Astrocyte (in vitro differentiated cells and primary cell): ENCODE data around the gene HSPA14. TPM values are rescaled to one million over a fixed set of nuclear protein-coding genes. Genes with fewer than 3 reads are reported as not detected.
"Not testable (repeated sequence)": the region's sequence is repeated elsewhere in the genome, so short reads cannot be mapped to it uniquely, and the experiment has no call there.

ENCODE experiments used
- DNase-seq: peaks from one replicate; pipeline ENCODE4 v3.0.0-alpha.2; 2010; ENCODE audit warnings: low read depth
- FAIRE-seq: peaks from 2 replicates; lab custom pipeline; 2011; peaks lifted over from hg19 to GRCh38; lab: Jason Lieb, UNC
- H2AFZ ChIP-seq: 2 replicates; pipeline ENCODE4 v1.6.0; 2012; ENCODE audit warnings: low read depth, low read length, inconsistent platforms
- H3K27ac ChIP-seq: 2 replicates; pipeline ENCODE4 v1.5.1; 2011; ENCODE audit warnings: low read depth, low read length, inconsistent platforms
- H3K27me3 ChIP-seq: 2 replicates; pipeline ENCODE4 v1.6.0; 2011; ENCODE audit warnings: low read length, inconsistent platforms; ENCODE audit not compliant: insufficient read depth
- H3K36me3 ChIP-seq: 2 replicates; pipeline ENCODE4 v1.5.1; 2011; ENCODE audit warnings: low read length, inconsistent platforms; ENCODE audit not compliant: insufficient read depth
- H3K4me1 ChIP-seq: 2 replicates; pipeline ENCODE4 v1.5.1; 2011; ENCODE audit warnings: low read length, inconsistent platforms; ENCODE audit not compliant: insufficient read depth
- H3K4me2 ChIP-seq: 2 replicates; pipeline ENCODE4 v1.6.0; 2012; ENCODE audit warnings: low read length, inconsistent platforms
- H3K4me3 ChIP-seq: 2 replicates; pipeline ENCODE4 v1.5.1; 2011; ENCODE audit warnings: low read depth, mild to moderate bottlenecking, low read length, inconsistent platforms; ENCODE audit not compliant: insufficient read depth
- H3K79me2 ChIP-seq: 2 replicates; pipeline ENCODE4 v1.6.0; 2012; ENCODE audit warnings: mild to moderate bottlenecking, low read length, inconsistent platforms; ENCODE audit not compliant: insufficient read depth
- H3K9ac ChIP-seq: 2 replicates; pipeline ENCODE4 v1.6.0; 2012; ENCODE audit warnings: mild to moderate bottlenecking, low read length, inconsistent platforms
- H3K9me3 ChIP-seq: 2 replicates; pipeline ENCODE4 v1.5.1; 2012; ENCODE audit warnings: low read depth, mild to moderate bottlenecking, low read length, inconsistent platforms; ENCODE audit not compliant: insufficient read depth
- H4K20me1 ChIP-seq: 2 replicates; pipeline ENCODE4 v1.6.0; 2012; ENCODE audit warnings: low read length, inconsistent platforms; ENCODE audit not compliant: insufficient read depth
- H3K27ac Mint-ChIP-seq: one replicate; pipeline ENCODE4 v1.8.0; 2021; ENCODE audit warnings: mild to moderate bottlenecking, mixed read lengths; ENCODE audit not compliant: unreplicated experiment
- H3K27me3 Mint-ChIP-seq: one replicate; pipeline ENCODE4 v1.8.0; 2021; ENCODE audit warnings: low read depth, mixed read lengths; ENCODE audit not compliant: unreplicated experiment
- H3K36me3 Mint-ChIP-seq: one replicate; pipeline ENCODE4 v1.8.0; 2021; ENCODE audit warnings: low read depth, mixed read lengths; ENCODE audit not compliant: unreplicated experiment
- H3K4me1 Mint-ChIP-seq: one replicate; pipeline ENCODE4 v1.8.0; 2021; ENCODE audit warnings: low read depth, mixed read lengths; ENCODE audit not compliant: unreplicated experiment
- H3K4me3 Mint-ChIP-seq: one replicate; pipeline ENCODE4 v1.8.0; 2021; ENCODE audit warnings: mild to moderate bottlenecking, moderate library complexity, mixed read lengths; ENCODE audit not compliant: unreplicated experiment
- H3K9me3 Mint-ChIP-seq: one replicate; pipeline ENCODE4 v1.8.0; 2021; ENCODE audit warnings: mild to moderate bottlenecking, mixed read lengths; ENCODE audit not compliant: unreplicated experiment
- EZH2 ChIP-seq: IDR thresholded peaks from 2 replicates; pipeline ENCODE4 v1.6.1; 2012; ENCODE audit warnings: mild to moderate bottlenecking, low read length, inconsistent platforms; ENCODE audit not compliant: insufficient read depth
- total RNA-seq: library from RNA; stranded (reverse); gene quantifications from 2 replicates; pipeline ENCODE4 v1.2.1, GENCODE V29; 2021
- TF ChIP-seq, protein P1 (sequence below): IDR thresholded peaks from 2 replicates; pipeline ENCODE4 v1.5.1; 2011; ENCODE audit warnings: low read depth, mild to moderate bottlenecking, inconsistent platforms, low read length, moderate library complexity; ENCODE audit not compliant: insufficient read depth

The HSPA14 gene
- total RNA-seq, 1 donor from 2014 or later = 12.8 TPM

DNA sequence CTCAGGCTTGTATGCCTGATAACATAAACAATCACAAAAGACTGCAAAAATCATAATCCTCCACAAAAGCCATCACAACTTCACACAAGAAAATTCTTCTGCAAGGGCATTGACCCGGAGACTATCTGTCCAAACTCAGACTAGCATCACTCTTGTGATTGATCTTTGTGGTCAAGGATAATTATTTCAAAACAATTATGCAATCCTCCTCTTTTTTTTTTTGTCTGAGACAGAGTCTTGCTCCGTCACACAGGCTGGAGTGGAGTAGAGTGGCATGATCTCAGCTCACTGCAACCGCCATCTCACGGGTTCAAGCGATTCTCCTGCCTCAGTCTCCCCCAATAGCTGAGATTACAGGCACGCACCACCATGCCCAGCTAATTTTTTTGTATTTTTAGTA is 22.4 kb upstream of the HSPA14 start:
- H3K4me1 Mint-ChIP-seq = peaks cover 4% of the 10 kb centered on the region
- DNase-seq (peak; percentile 49), FAIRE-seq (no peak)
- no peak overlapping the region for H3K9ac ChIP-seq
- H3K36me3 ChIP-seq = no peaks in the 10 kb centered on the region
- no peaks in the 10 kb centered on the region for H3K9me3 Mint-ChIP-seq
- H2AFZ ChIP-seq = no peak overlapping the region
- H3K4me3 Mint-ChIP-seq = no peak overlapping the region
- no peak for TF ChIP-seq EZH2
- TF ChIP-seq, protein P1, sequence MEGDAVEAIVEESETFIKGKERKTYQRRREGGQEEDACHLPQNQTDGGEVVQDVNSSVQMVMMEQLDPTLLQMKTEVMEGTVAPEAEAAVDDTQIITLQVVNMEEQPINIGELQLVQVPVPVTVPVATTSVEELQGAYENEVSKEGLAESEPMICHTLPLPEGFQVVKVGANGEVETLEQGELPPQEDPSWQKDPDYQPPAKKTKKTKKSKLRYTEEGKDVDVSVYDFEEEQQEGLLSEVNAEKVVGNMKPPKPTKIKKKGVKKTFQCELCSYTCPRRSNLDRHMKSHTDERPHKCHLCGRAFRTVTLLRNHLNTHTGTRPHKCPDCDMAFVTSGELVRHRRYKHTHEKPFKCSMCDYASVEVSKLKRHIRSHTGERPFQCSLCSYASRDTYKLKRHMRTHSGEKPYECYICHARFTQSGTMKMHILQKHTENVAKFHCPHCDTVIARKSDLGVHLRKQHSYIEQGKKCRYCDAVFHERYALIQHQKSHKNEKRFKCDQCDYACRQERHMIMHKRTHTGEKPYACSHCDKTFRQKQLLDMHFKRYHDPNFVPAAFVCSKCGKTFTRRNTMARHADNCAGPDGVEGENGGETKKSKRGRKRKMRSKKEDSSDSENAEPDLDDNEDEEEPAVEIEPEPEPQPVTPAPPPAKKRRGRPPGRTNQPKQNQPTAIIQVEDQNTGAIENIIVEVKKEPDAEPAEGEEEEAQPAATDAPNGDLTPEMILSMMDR = no peak
- H3K27ac Mint-ChIP-seq = no peak overlapping the region
- H3K79me2 ChIP-seq = no peaks in the 10 kb centered on the region
- H4K20me1 ChIP-seq = no peaks in the 10 kb centered on the region
- H3K36me3 Mint-ChIP-seq = no peaks in the 10 kb centered on the region
- no peak overlapping the region for H3K27ac ChIP-seq
- no peaks in the 10 kb centered on the region for H3K27me3 ChIP-seq
- peaks cover 5% of the 10 kb centered on the region for H3K4me1 ChIP-seq
- no peak overlapping the region for H3K4me2 ChIP-seq
- H3K9me3 ChIP-seq = no peaks in the 10 kb centered on the region
- peaks cover 2% of the 10 kb centered on the region for H3K27me3 Mint-ChIP-seq
- no peak overlapping the region for H3K4me3 ChIP-seq

DNA sequence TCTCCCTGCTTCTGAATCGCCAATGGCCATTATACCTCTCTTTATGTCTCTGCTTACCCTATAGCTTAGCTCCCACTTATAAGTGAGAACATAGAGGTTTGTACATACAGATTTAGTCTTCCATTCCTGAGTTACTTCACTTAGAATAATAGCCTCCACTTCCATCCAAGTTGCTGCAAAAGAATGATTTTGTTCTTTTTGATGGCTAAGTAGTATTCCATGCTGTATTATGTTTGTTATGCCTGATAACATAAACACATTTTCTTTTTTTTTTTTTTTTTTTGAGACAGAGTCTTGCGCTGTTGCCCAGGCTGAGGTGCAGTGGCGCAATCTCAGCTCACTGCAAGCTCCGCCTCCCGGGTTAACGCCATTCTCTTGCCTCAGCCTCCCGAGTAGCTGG is 21.4 kb upstream of the HSPA14 start:
- not testable (repeated sequence) for H3K4me2 ChIP-seq, H3K36me3 ChIP-seq, H3K4me1 ChIP-seq, DNase-seq, H3K27me3 Mint-ChIP-seq, H3K9ac ChIP-seq, H3K79me2 ChIP-seq, H3K4me1 Mint-ChIP-seq, FAIRE-seq, H3K4me3 Mint-ChIP-seq, H3K9me3 Mint-ChIP-seq, H3K36me3 Mint-ChIP-seq, H3K27me3 ChIP-seq, H3K27ac ChIP-seq, H3K4me3 ChIP-seq, H3K9me3 ChIP-seq, H3K27ac Mint-ChIP-seq, H2AFZ ChIP-seq, H4K20me1 ChIP-seq

DNA sequence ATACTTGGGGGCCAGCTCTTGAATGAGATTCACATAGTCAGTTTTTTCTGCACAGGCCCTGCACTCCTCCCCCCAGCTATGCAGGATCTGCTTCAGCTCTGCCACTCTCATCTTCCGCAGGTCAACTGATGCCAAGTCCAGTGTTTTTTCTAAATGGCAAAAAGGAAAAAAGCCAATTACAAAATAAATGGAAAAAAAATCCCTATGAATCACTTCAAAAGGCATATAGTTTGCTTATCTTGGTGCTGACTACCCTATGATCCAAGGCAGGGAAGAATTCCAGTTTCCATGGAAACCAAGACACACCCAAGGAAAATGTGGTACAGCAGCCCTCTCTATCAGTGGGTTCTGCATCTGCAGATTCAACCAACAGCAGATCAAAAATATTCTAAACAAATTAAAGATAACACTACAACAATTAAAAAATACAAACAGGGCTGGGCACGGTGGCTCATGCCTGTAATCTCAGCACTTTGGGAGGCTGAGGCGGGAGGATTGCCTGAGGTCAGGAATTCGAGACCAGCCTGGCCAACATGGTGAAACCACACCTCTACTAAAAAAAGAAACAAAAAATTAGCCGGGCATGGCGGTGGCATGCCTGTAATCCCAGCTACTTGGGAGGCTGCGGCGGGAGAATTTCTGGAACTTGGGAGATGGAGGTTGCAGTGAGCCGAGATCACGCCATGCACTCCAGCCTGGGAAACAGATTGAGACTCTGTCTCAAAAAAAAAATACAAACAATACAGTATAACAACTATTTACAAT is 17.9 kb upstream of the HSPA14 start:
- peak overlapping the region; percentile 43 for H3K4me2 ChIP-seq
- H3K4me1 ChIP-seq = peaks cover 5% of the 10 kb centered on the region
- TF ChIP-seq, protein P1 = no peak
- no peak for TF ChIP-seq EZH2
- Mint-ChIP-seq H3K27ac (no peak overlapping the region), H3K36me3 (no peaks in the 10 kb centered on the region), H3K4me3 (no peak overlapping the region), H3K27me3 (no peaks in the 10 kb centered on the region), H3K4me1 (peaks cover 4% of the 10 kb centered on the region), H3K9me3 (no peaks in the 10 kb centered on the region)
- H3K27me3 ChIP-seq = no peaks in the 10 kb centered on the region
- no peak overlapping the region for H3K9ac ChIP-seq
- no peaks in the 10 kb centered on the region for H3K9me3 ChIP-seq
- peak; percentile 54 for FAIRE-seq
- DNase-seq = peak; percentile 90
- H2AFZ ChIP-seq = no peak overlapping the region
- H3K79me2 ChIP-seq = no peaks in the 10 kb centered on the region
- no peaks in the 10 kb centered on the region for H4K20me1 ChIP-seq
- no peaks in the 10 kb centered on the region for H3K36me3 ChIP-seq
- peak overlapping the region; percentile 16 for H3K27ac ChIP-seq
- no peak overlapping the region for H3K4me3 ChIP-seq
